Neuron (in vitro differentiated cells): ENCODE results near the gene ADAMTS2.

Source experiments
- H2AFZ ChIP-seq: one replicate; pipeline ENCODE4 v1.6.1; 2013; ENCODE audit warnings: low read depth, mild to moderate bottlenecking, inconsistent platforms, low read length, moderate library complexity
- H3K27me3 ChIP-seq: one replicate; pipeline ENCODE4 v1.6.1; 2013; ENCODE audit warnings: low read length; ENCODE audit not compliant: insufficient read depth
- H3K36me3 ChIP-seq: one replicate; pipeline ENCODE4 v1.6.1; 2013; ENCODE audit warnings: low read length; ENCODE audit not compliant: insufficient read depth
- H3K4me1 ChIP-seq: one replicate; pipeline ENCODE4 v1.6.1; 2013; ENCODE audit warnings: low read length; ENCODE audit not compliant: insufficient read depth
- H3K4me3 ChIP-seq: 2 replicates; pipeline ENCODE4 v1.5.1; 2013; ENCODE audit warnings: mild to moderate bottlenecking, low read length, moderate library complexity
- H3K9me3 ChIP-seq: one replicate; pipeline ENCODE4 v1.6.1; 2013; ENCODE audit warnings: low read length

Gene ADAMTS2

GRCh38 chr5:179273441-179274145 lies 71.7 kb downstream of the ADAMTS2 start:
- Histone ChIP-seq H3K27me3 (no peaks in the 10 kb centered on the region), H2AFZ (no peak overlapping the region), H3K4me3 (no peak overlapping the region), H3K36me3 (no peaks in the 10 kb centered on the region), H3K4me1 (no peaks in the 10 kb centered on the region), H3K9me3 (peaks cover 4% of the 10 kb centered on the region)

GRCh38 chr5:179273073-179273435 lies 72.2 kb downstream of the ADAMTS2 start:
- no peak overlapping the region for H3K4me3 ChIP-seq
- no peaks in the 10 kb centered on the region for H3K4me1 ChIP-seq

DNA sequence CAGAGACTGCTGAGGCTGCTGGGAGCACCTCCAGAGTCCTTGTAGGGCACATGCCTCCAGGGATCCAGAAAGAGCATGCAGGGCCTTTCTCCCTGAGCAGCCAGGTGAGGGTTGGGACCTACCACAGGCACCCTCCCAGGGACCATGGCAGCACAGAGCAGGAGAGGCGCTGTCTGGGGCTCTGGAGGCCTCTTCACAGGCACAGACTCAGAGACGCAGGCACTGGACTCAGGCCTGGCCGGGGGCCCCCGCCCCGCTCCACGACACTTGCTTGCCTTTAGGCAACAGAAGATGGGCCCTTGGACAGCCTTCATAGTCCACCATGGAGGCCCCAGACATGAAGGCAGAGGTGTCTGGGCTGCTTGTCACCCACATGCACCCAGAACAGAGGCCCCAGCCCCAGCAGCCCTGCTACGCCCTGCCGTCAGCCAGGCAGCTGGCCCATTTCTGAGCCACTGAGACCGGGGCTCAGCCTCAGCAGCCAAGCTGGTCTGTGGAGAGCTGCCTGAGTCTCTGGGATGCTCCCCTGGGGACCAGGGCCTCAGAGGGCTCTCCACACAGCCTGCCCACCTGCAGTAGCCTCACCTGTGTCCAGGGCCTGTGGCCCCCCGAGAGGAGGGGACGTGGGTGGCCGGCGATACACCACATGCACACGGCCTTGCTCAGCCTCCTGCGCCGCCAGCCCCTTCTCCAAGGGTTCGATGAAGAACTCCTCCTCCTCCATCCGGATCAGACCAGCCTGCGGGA lies 72.8 kb downstream of the ADAMTS2 start:
- no peaks in the 10 kb centered on the region for H3K4me1 ChIP-seq
- H3K4me3 ChIP-seq = no peak overlapping the region
- no peaks in the 10 kb centered on the region for H3K27me3 ChIP-seq
- H2AFZ ChIP-seq = no peak overlapping the region
- H3K9me3 ChIP-seq = peaks cover 4% of the 10 kb centered on the region
- H3K36me3 ChIP-seq = no peaks in the 10 kb centered on the region

More at GRCh38 chr5:179273073-179273435, 72.2 kb downstream of the ADAMTS2 start:
- Histone ChIP-seq H3K27me3 (no peaks in the 10 kb centered on the region), H3K36me3 (no peaks in the 10 kb centered on the region), H2AFZ (no peak overlapping the region), H3K9me3 (peaks cover 4% of the 10 kb centered on the region)

DNA sequence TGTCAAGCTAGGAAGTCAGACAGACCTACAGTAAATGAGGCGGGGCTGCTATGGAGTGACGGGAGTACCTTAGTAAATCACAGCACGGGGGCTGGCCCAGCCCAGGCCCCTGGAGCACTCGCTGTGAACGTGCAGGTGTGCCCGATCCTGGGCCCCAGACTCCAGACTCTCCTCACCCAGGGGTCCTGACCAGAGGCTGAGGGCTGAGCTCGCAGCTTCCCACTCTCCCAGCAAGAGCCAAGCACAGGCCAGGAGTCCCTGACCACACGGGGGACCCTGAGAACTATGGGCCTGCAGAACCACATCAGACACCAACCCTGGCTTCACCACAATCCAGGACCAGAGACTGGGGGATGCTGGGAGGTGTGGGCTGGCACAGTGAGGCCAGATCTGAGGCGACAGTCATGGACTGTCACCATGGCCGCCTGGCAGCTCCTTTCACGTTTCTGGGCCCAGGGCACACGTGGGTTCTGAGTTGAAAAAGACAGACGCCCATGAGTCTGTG lies 73.4 kb downstream of the ADAMTS2 start:
- Histone ChIP-seq H3K4me1 (no peaks in the 10 kb centered on the region), H3K4me3 (no peak overlapping the region)

GRCh38 chr5:179271428-179271734 lies 73.9 kb downstream of the ADAMTS2 start:
- H3K4me3 ChIP-seq = no peak overlapping the region
- H3K4me1 ChIP-seq = no peaks in the 10 kb centered on the region
- H3K27me3 ChIP-seq = no peaks in the 10 kb centered on the region
- H3K36me3 ChIP-seq = no peaks in the 10 kb centered on the region
- no peak overlapping the region for H2AFZ ChIP-seq
- H3K9me3 ChIP-seq = peaks cover 4% of the 10 kb centered on the region

More for the DNA sequence above, 73.4 kb downstream of the ADAMTS2 start:
- Histone ChIP-seq H2AFZ (no peak overlapping the region), H3K27me3 (no peaks in the 10 kb centered on the region), H3K9me3 (peaks cover 4% of the 10 kb centered on the region), H3K36me3 (no peaks in the 10 kb centered on the region)

DNA sequence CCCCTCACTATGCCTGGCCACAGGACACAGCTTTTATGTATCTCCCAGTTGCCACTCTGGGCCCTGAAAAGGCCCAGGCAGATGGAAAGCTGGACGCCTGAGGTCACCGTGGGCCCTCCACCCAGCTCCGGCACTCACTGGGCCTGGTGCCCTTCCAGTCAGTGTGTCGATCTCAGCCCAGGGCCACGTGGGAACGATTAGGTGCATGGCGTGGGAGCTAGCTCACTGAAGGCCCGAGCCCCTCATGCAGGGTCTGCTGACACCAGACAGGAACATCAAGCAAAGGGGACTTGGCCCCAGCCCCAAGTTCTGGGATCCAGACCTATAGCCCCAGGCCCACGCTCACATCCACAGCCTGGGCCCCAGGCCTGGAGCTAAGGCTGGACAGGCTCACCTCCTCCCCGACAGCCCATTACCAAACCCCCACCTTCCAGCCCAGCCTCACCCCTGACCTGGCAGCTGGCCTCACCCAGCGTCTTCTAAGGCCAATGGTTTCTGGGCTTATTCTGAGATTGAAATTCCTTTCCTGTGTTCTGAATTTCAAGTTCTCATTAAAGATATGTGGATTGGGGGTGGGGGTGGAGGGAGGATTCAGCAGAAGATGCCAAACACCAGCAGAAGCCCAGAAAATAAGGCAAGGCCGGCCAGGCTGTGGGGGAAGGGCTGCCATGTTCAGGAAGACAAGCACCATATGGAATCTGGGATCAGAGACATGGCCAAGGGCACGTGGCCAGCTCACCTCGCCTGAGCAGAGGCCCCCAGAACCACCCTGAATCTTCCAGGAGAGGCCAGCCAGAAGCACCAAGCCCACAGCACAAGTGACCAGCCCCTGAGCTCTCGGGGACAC lies 74.5 kb downstream of the ADAMTS2 start:
- Histone ChIP-seq H3K4me3 (no peak overlapping the region), H3K4me1 (no peaks in the 10 kb centered on the region), H3K9me3 (peaks cover 4% of the 10 kb centered on the region), H2AFZ (no peak overlapping the region), H3K36me3 (no peaks in the 10 kb centered on the region), H3K27me3 (no peaks in the 10 kb centered on the region)

GRCh38 chr5:179269781-179270543 lies 75.3 kb downstream of the ADAMTS2 start:
- no peaks in the 10 kb centered on the region for H3K36me3 ChIP-seq
- no peak overlapping the region for H2AFZ ChIP-seq
- no peaks in the 10 kb centered on the region for H3K27me3 ChIP-seq
- H3K4me1 ChIP-seq = no peaks in the 10 kb centered on the region
- H3K9me3 ChIP-seq = peaks cover 4% of the 10 kb centered on the region
- H3K4me3 ChIP-seq = no peak overlapping the region

DNA sequence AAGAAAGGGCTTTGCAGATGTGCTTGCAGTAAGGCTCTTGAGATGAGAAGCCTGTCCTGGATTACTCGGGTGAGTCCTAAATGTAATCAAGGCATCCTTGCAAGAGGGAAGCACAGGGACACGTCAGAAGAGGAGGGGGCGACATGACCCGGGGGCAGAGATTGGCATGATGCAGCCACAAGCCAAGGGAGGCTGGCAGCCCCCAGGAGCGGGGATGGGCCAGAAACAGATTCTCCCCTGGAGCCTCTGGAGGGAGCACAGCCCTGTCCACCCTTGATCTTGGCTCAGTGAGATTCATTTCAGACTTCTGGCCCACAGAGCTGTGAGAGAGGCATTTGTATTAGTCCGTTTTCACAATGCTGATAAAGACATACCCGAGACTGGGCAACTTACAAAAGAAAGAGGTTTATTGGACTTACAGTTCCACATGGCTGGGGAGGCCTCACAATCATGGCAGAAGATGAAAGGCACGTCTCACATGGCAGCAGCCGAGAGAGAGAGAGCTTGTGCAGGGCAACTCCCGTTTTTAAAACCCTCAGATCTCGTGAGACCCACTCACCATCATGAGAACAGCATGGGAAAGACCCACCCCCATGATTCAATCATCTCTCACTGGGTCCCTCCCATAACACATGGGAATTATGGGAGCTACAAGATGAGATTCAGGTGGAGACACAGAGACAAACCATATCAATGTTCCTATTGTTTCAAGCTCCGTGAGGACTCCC lies 76.1 kb downstream of the ADAMTS2 start:
- H2AFZ ChIP-seq = no peak overlapping the region
- H3K4me3 ChIP-seq = no peak overlapping the region
- H3K36me3 ChIP-seq = no peaks in the 10 kb centered on the region
- no peaks in the 10 kb centered on the region for H3K9me3 ChIP-seq
- H3K27me3 ChIP-seq = no peaks in the 10 kb centered on the region
- H3K4me1 ChIP-seq = no peaks in the 10 kb centered on the region

- no peak overlapping the region for H3K4me3 ChIP-seq
- no peaks in the 10 kb centered on the region for H3K36me3 ChIP-seq
- no peaks in the 10 kb centered on the region for H3K9me3 ChIP-seq
- no peaks in the 10 kb centered on the region for H3K4me1 ChIP-seq
- H2AFZ ChIP-seq = no peak overlapping the region
- H3K27me3 ChIP-seq = no peaks in the 10 kb centered on the region
Observed at GRCh38 chr5:179268399-179268952, 76.8 kb downstream of the ADAMTS2 start.

DNA sequence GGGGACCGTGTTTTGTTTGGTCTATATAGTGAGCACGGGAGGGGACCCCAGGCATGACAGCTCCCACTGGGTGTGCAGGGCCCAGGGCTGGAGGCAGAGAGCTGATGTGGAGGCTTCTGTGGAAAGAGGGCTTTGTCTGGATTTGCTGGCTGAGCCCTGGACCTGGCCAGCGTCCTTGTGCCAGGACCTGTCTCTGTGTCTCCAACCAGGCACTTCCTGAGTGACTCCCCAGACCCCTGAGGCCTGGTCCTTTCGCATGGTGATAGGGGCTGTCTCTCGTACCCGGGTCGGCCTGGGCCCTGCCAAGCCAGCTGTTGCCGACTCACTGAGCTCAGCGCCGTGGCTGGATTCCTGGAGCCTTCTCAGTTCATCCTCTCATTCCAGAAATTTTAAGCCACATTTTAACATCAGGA lies 77.6 kb downstream of the ADAMTS2 start:
- Histone ChIP-seq H3K4me1 (no peaks in the 10 kb centered on the region), H3K36me3 (no peaks in the 10 kb centered on the region), H2AFZ (no peak overlapping the region)

GRCh38 chr5:179267071-179267670 lies 78.1 kb downstream of the ADAMTS2 start:
- Histone ChIP-seq H3K36me3 (no peaks in the 10 kb centered on the region), H2AFZ (no peak overlapping the region), H3K9me3 (no peaks in the 10 kb centered on the region), H3K27me3 (no peaks in the 10 kb centered on the region), H3K4me1 (no peaks in the 10 kb centered on the region), H3K4me3 (no peak overlapping the region)

More for the DNA sequence above, 77.6 kb downstream of the ADAMTS2 start:
- Histone ChIP-seq H3K27me3 (no peaks in the 10 kb centered on the region), H3K9me3 (no peaks in the 10 kb centered on the region), H3K4me3 (no peak overlapping the region)
